Uterus (tissue), 2 donors: ENCODE results near the gene CAPRIN1.

Experiments used
- POLR2A ChIP-seq, 2 donors: fragments of 450-650 bp; IDR thresholded peaks; one replicate each; pipeline ENCODE4 v1.6.1; 2016; ENCODE audit warnings: antibody characterized with exemption in 2 of 2, mild to moderate bottlenecking in 1 of 2, moderate library complexity in 1 of 2
- TF ChIP-seq, protein P1 (sequence below), 4 experiments: fragments of 200-600 bp in 2 of 4; fragments of 450-650 bp in 2 of 4; sonication (generic) in 2 of 4; IDR thresholded peaks; one replicate each; pipeline ENCODE4 v1.5.1; 2016 to 2019; ENCODE audit warnings: antibody characterized with exemption in 4 of 4, mild to moderate bottlenecking in 2 of 4, moderate library complexity in 1 of 4

DNA sequence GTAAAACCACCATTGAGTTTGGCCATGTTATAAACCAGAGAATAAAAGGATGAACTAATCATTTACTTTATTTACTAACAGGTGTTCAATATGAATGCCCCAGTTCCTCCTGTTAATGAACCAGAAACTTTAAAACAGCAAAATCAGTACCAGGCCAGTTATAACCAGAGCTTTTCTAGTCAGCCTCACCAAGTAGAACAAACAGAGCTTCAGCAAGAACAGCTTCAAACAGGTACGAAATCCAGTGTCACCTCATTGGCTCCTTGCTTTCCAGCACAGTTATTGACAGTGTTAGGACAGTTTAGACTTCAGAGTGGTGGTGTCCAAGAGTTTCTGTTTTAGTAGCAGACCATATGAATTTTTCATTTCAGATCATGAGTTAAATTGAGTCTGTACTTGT, 40.3 kb downstream of the CAPRIN1 start:
- TF ChIP-seq, protein P1, sequence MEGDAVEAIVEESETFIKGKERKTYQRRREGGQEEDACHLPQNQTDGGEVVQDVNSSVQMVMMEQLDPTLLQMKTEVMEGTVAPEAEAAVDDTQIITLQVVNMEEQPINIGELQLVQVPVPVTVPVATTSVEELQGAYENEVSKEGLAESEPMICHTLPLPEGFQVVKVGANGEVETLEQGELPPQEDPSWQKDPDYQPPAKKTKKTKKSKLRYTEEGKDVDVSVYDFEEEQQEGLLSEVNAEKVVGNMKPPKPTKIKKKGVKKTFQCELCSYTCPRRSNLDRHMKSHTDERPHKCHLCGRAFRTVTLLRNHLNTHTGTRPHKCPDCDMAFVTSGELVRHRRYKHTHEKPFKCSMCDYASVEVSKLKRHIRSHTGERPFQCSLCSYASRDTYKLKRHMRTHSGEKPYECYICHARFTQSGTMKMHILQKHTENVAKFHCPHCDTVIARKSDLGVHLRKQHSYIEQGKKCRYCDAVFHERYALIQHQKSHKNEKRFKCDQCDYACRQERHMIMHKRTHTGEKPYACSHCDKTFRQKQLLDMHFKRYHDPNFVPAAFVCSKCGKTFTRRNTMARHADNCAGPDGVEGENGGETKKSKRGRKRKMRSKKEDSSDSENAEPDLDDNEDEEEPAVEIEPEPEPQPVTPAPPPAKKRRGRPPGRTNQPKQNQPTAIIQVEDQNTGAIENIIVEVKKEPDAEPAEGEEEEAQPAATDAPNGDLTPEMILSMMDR (IDR thresholded peaks at IDR 0.05), result no peak
- no peak for TF ChIP-seq POLR2A (IDR thresholded peaks at IDR 0.05)
